ENCODE measurements around the gene TCF12. TPM values are rescaled to one million over a fixed set of nuclear protein-coding genes. Genes with fewer than 3 reads are reported as not detected.
"Not testable (repeated sequence)": the region's sequence is repeated elsewhere in the genome, so short reads cannot be mapped to it uniquely, and the experiment has no call there.

The TCF12 gene
- total RNA-seq, 1 donor from 2014 or later = 78.5 TPM

DNA sequence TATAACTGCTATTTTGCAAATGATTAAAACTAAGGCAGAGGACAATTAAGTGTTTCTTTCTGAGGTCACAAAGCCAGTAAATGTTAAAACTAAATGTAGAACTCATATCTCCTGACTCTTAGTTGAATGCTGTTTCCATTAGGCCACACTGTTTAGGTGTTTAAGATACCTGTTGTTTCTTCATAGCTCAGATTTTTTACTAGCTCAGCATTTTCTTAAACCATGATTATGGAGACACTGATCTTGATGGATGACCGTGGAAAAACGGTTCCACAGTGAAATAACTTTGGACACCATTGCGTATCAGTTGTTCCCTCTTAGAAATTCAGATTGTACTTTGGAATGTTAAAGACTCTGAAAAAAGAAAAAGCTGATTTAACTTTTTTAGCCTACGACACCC lies 177.5 kb downstream of the TCF12 start:
- no peak for DNase-seq

- no peak for DNase-seq
Measured at GRCh38 chr15:57097246-57097645, 178.8 kb downstream of the TCF12 start.

GRCh38 chr15:57097919-57098543 lies 179.6 kb downstream of the TCF12 start:
- not testable (repeated sequence) for DNase-seq

- no peak for DNase-seq
Measured at GRCh38 chr15:57098896-57099295, 180.5 kb downstream of the TCF12 start.

GRCh38 chr15:57100136-57100539 lies 181.7 kb downstream of the TCF12 start:
- DNase-seq = no peak

DNA sequence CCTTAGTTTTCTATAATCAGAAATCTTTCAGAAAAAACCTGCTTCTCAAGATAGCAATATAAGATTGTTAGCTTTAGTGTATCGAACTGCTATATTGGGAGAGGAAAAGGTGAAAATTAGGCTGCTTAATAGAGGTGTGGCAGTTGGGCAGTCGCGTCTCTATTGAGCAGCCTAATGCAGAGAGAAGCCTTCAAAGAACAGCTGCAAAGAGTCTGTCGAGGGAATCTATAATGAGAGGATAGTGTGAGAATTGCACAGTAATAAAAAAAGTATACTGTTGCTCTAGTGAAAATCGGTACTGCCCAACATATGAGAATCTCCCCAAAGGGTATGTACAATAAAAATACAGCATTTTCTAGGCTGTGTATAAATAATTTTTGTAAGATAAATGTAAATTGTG lies 184.4 kb downstream of the TCF12 start:
- no peak for DNase-seq

DNA sequence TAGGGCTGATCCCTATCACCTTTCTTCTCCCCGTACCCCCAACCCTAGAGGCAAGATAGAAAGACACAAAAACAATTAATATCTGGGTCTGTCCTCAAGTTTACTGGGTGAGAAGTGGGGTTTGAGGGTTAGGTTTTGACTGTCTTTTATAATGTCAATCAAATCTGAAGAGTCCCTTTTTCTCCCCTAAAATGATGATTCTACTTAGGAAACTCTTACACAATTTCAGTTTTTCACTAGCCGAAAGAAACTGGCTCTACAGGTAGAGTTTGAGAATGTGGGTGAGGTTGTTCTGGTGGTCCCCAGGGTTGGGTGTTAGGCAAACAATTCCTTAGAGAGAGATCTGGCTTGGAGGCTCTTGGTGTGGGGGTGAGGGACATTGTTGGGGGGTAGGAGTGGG lies 189.9 kb downstream of the TCF12 start:
- no peak for DNase-seq

GRCh38 chr15:57109005-57109404 lies 190.6 kb downstream of the TCF12 start:
- DNase-seq = no peak

DNA sequence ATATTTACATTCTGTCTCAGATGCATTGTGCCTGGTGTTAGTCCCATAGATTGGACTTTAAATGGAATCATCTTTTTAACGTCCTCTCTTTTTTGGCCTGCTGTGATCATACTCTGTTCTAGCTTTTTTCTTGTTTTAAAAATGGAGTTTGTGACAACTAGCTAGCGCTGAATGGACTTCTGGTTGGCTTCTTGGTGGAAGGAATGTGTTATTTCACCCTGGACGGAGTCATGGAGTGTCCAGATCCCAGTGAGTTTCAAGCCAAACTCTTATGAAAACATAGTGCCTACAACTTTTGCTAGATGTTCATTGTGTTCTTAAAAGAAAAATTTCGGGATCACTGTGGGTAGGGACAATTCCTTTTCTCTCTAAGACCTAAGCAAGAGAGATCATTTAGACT lies 192.6 kb downstream of the TCF12 start:
- DNase-seq = no peak

- no peak for DNase-seq
Measured at GRCh38 chr15:57112178-57112577, 193.7 kb downstream of the TCF12 start.

GRCh38 chr15:57114070-57114469 lies 195.6 kb downstream of the TCF12 start:
- peak; percentile 78 for DNase-seq

- DNase-seq = peak; percentile 79
Measured at GRCh38 chr15:57118013-57118799, 199.8 kb downstream of the TCF12 start.

DNA sequence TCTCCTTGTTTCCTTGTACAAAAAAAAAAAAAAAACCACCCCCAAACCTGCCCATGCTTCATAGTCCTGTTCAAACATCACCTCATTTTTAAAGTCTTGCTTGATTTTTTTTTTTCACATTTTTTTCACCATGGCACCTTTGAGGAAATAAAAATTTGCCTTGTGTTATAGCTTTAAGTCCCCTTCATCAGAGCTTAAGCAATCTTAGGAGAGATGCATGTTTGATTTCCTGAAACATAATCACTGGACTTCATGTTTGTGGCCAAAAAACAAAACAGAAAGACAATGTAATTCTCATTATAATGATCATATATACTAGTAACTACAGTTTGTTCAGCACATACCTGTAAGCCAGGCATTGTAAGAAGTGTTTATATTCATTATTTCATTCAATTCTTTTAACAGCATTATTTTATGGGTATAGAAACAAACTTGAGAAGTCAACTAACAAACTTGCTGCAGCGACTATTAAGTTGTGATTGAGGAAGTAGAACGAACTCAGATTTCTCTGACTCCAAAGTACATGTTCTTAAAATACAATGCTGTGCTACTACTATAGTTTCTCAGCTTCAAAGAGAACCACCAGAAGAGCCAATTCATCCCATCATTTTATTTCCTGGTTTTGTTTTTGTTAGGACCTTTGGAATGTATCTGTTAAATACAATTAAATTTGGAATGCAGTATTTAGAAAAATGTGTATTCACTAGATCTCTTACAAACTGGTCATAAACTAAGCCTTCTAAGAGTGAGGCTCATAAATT lies 203.8 kb downstream of the TCF12 start:
- peak; percentile 54 for DNase-seq

DNA sequence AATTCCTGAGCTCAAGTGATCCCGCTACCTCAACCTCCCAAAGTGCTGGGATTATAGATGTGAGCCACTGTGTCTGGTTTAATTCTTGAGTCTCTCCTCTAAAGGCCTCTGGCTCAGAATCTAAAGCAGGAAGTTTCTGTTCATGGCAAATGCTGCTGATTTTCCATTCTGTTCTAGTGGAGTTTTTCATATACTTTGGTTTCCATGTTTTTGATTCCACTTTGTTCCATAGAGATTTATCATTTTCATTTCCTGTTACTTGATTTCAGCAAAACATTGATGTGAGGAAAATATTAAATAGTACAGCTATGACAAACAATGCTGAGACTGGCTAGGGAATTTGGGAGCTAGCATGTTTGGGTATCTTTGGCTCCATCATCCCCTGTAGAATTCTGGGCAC lies 205.6 kb downstream of the TCF12 start:
- no peak for DNase-seq

GRCh38 chr15:57129064-57129463 lies 210.6 kb downstream of the TCF12 start:
- no peak for DNase-seq

- DNase-seq = no peak
Measured at GRCh38 chr15:57130956-57131355, 212.5 kb downstream of the TCF12 start.

DNA sequence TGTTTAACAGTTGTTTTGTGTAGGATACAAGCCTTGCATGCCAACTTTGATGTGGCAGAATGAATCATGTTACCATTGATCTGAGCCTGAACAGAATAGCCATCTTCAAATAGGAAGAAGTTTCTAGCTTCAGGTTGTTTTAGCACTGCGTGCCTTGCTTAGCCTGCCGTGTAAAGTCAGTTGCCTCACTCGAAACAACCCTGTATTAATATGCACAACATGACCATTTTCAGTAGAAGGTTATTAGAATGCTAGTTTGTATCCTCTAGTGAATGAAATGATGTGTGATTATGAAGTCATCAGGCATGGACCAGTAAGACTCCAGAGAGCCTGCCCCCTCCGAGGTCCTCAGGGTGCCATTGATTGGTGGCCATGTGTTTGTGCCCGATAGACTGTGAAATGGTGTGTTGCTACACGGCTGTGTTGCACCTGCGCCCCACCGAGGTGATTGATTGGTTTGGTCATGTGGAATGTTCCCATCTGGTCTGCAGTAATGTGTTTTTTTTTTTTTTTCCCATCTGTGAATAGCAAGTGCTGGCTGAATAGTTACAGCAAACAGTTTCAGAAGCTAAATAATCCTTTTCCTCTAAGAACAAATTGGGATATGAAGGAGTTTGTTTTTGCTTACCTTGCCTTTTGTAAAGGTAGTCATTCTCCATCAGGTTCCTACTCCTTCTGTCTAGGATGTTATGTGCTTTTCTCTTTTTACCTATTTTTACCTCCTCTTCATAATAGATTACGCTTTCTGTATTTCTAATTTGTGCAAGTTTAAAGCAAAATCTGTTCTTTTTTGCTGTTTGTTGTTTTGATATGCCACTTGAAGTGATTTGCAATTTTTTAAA lies 214.9 kb downstream of the TCF12 start:
- DNase-seq = peak; percentile 60

- no peak for DNase-seq
Measured at GRCh38 chr15:57134071-57134605, 215.7 kb downstream of the TCF12 start.

- DNase-seq = peak; percentile 82
Measured at GRCh38 chr15:57134851-57135250, 216.4 kb downstream of the TCF12 start.

GRCh38 chr15:57135800-57136199 lies 217.4 kb downstream of the TCF12 start:
- DNase-seq = no peak

DNA sequence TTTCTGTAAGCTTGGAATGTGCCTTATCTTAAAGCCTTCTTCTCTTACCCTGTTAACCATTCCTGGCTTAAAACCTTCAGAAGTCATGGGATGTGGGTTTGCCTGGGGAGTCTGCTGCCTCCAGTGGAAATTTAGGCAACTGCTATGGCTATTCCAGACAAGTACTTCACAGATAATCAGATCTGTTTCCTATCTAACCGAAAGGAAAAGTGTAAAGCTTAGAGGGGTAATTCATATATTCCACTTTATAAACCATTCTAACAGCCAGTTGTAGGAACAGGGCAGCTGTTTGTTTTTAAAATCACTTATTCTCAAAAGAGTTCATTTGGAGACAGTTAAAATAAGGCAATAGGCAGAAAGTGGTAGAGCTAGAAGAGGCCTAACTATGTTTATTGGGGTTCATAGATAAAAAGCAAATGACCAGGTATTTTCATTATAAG lies 219.9 kb downstream of the TCF12 start:
- peak; percentile 80 for DNase-seq

- DNase-seq = no peak
Measured at GRCh38 chr15:57143511-57144078, 225.2 kb downstream of the TCF12 start.
